Ovary (tissue), 3 donors: ENCODE results near the gene CRELD2.

Experiments used
- POLR2A ChIP-seq: fragments of 450-650 bp; IDR thresholded peaks from one replicate; pipeline ENCODE4 v1.6.1; 2017; ENCODE audit warnings: antibody characterized with exemption, mild to moderate bottlenecking, moderate library complexity
- TF ChIP-seq, protein P1 (sequence below), 3 donors: fragments of 450-650 bp in 2 of 3; fragments of 200-600 bp in 1 of 3; IDR thresholded peaks; one replicate each; pipeline versions ENCODE4 v1.5.1 to v1.8.0; 2016 to 2022; ENCODE audit warnings: antibody characterized with exemption in 3 of 3, mild to moderate bottlenecking in 1 of 3
- donor health status: DM: no; HTN: no; CAD: no.

DNA sequence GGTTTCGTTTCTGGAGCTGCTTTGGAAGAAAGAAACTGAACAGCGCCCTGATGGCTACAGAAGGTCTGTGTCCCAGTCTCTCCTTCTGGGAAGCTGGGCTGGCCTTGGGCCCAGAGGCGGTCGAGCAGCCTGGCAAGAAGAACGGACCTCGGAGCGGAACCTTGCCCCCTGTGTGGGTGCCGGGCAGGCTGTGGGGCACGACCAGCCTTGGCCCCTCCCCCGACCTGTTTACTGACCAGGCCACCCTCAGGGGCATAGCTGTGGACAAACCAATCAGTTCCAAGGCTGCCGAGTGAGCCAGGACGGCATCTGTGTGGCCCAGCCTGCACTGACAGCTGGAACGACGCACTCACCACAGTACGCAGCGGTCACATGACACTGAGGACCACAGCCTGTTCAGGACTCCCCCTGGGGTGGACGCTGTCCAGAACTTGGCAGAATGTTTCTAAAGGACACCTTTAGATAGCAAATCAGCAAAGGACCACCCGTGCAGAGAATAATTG, 49.3 kb downstream of the CRELD2 start:
- TF ChIP-seq, protein P1, sequence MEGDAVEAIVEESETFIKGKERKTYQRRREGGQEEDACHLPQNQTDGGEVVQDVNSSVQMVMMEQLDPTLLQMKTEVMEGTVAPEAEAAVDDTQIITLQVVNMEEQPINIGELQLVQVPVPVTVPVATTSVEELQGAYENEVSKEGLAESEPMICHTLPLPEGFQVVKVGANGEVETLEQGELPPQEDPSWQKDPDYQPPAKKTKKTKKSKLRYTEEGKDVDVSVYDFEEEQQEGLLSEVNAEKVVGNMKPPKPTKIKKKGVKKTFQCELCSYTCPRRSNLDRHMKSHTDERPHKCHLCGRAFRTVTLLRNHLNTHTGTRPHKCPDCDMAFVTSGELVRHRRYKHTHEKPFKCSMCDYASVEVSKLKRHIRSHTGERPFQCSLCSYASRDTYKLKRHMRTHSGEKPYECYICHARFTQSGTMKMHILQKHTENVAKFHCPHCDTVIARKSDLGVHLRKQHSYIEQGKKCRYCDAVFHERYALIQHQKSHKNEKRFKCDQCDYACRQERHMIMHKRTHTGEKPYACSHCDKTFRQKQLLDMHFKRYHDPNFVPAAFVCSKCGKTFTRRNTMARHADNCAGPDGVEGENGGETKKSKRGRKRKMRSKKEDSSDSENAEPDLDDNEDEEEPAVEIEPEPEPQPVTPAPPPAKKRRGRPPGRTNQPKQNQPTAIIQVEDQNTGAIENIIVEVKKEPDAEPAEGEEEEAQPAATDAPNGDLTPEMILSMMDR (IDR thresholded peaks at IDR 0.05) = no peak
- TF ChIP-seq POLR2A = no peak
